Activated CD4-positive, alpha-beta T cell treated with anti-CD3 and anti-CD28 coated beads for 4 hours (primary cell): ENCODE results near the gene CAB39.

Source experiments
- DNase-seq, 2 donors: peaks; one replicate each; pipeline ENCODE4 v3.0.0-alpha.2; 2020

Gene CAB39

GRCh38 chr2:230758566-230759480 is 46.2 kb downstream of the CAB39 start:
- no peak for DNase-seq

- no peak for DNase-seq
These were observed 47.0 kb downstream of the CAB39 start for GRCh38 chr2:230759481-230760167.

DNA sequence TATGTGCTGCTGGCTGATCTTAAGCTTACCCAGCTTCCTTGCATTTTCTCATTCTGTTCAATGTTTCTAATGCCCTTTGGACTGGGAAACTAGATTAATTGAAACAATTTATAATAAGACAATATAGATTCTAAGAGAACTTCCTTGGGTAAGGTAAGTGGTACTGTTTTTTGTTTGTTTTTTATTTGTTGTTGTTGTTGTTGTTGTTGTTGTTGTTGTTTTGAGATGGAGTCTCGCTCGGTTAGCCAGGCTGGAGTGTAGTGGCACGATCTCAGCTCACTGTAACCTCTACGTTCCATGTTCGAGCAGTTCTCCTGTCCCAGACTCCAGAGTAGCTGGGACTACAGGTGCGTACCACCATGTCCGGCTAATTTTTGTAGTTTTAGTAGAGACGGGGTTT is 49.1 kb downstream of the CAB39 start:
- no peak for DNase-seq

DNA sequence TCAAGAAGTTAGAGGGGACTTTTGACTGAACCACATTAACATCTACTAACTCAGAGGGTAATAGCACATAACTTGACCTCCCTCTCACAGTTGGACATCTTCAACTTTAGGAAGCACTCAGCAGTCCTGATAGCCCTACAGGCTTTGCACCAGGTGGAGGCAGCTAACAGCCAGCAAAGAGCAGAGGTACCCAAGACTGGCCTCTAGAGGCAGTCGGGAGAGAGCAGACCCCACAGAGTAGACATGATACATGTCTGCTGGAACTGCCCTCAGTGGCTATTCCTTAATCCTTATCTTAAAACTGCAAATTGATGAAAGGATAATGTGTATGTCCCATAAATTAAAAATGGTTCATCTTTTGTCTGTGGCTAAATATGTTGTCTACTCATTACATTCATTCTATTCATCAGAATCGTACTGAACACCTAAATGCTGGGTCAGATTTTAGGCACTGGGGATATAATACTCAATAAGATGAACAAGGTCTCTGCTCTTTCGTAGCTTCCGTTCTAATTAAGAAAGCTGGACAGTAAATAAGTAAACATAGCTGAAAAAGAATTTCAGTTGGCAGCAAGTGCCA is 49.8 kb downstream of the CAB39 start:
- peak; percentile 23 to 26 for DNase-seq

DNA sequence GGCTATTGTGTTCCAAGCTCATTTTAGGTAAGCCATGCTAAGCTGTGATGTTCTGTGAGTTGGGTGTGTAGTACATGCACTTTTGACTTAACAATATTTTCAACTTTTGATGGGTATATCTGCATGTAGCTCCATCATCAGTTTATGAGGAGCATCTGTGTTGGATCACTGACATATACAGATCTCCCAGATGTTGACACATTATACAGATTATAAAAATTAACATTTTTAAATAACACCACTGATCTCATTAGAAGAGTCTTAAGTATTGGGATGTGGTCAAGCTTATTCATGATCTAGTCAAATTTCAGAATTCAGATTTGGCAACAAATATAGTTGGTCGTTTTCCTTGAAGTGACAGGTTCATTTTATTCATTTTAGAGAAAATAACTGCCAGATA is 51.7 kb downstream of the CAB39 start:
- DNase-seq, result no peak

DNA sequence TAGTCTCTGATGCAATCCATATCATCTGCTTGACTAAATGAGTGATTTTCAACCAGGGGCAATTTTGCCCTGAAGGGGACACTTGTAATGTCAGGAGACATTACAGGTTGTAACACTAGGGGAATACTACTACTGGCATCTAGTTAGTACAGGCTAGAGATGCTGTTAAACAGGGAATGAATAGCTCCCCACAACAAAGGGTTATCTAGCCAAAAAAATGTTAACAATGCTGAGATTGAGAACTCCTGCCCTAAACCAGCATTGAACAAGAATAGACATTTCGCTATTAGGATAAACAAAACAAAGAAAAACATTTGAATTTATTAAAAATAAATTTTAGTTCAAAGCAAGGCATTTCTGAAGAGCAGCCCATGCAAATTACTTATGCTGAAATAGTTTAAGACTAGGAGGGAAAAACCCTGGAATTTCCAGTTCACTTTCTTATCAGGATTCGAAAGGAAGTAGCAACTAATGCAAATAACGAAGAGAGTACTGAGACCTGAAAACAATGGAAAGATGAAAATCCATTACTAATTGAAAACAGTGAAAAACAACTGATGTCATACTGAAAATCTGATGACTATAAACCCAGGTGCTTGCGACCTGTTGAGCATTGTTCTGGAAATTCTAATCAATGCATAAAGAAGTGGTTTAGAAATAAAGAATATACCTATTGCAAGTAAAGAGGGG is 53.1 kb downstream of the CAB39 start:
- DNase-seq, result no peak

GRCh38 chr2:230767862-230768388 is 55.3 kb downstream of the CAB39 start:
- no peak for DNase-seq

GRCh38 chr2:230770804-230771203 is 58.2 kb downstream of the CAB39 start:
- DNase-seq, result no peak

DNA sequence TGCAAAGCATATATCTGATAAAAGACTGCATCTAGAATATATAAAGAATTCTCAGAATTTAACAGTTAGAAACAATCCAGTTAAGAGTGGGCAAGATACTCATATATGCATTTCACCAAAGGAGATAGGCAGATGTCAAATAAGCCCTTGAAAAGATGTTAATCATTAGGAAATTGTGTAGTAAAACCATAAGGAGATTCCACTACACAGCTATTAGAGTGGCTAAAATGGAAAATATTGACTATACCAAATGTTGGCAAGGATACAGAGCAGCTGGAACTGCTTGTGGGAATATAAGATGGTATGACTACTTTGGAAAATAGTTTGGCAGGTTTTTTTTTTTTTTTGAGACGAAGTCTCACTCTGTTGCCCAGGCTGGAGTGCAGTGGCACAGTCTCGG is 59.5 kb downstream of the CAB39 start:
- DNase-seq, result no peak

GRCh38 chr2:230773039-230773773 is 60.6 kb downstream of the CAB39 start:
- no peak for DNase-seq

DNA sequence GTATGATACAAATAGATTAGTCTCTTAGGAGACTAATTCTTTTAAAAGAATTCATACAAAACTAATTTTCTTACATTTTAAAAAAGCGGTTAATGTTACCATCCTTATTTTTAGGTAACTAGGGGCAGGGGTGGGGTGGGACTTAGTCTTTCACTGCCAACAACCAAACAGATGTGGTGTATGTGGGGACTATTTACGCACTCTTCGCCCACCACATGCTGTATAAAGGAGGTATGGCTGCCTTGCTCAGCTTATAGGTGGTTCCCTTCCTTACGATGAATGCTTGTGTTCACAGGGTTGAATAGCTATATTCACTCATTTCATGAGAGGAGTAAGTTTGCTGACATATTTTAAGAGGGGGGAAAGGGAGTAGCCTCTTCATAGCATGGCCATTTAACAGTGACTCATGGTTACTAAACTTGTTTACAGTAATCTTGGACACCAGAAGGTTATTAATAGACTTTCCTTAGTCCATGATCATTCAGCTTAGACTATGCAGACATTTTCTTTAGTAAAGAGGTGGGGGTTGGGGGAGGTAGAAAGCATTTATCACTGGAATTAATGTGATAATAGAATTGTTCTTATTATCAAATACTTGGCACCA is 61.8 kb downstream of the CAB39 start:
- no peak for DNase-seq

DNA sequence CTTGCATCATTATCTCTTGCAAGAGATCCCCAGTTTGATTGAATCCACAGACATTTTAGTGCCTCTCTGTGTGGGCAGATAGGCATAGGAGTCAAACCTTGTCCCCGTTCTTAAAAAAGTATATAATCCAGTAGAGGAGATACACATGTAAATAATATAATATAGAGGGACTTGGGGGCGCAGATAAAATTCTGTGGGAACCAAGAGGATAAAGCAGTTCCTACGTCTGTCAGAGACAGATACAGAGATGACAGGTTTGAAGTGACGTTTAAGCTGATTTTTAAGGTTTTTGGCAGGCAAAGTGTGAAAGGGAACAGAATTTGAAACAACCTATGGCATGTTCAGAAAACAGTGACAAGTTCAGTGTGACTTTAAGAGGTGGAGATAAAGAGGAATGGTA is 63.1 kb downstream of the CAB39 start:
- DNase-seq, result no peak

DNA sequence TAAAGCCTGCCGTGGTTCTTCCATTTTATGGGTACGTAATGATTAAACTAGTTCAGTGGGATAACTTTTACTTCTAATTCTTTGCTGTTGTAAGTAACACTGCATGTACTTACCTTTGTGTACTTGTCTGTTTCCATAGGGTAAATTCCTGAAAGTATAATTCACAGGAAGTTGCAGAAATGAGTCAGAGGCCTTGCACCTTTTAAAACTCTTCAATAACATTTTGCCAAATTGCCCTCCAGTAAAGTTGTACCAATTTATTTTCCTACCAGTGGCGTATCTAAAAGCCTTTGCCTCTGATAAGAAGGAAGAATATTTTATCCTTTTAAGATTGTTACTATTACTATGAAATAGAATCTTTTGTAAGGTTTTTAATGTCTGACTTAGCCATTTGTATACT is 65.1 kb downstream of the CAB39 start:
- no peak for DNase-seq

GRCh38 chr2:230778350-230779063 is 65.9 kb downstream of the CAB39 start:
- no peak for DNase-seq

DNA sequence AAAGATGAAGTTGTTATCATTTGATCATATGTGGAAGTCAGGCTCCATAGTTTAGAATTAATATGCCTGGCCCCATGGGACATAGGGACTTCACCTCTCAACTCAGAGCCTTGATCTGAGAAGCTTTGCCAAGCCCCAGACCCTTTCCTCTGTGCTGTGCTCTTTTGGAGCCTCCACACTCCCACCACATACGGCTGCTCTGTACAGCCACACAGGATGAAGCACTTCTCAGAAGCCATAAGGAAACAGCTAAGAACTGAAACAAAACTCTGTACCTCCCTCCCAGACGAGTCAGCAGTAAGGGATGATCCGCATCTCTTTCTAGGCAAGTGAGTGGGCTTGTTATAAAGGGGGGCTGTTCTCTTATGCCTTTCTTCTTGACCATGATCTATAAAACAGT is 66.5 kb downstream of the CAB39 start:
- DNase-seq, result peak in 1 of 2 donors; percentile 34

DNA sequence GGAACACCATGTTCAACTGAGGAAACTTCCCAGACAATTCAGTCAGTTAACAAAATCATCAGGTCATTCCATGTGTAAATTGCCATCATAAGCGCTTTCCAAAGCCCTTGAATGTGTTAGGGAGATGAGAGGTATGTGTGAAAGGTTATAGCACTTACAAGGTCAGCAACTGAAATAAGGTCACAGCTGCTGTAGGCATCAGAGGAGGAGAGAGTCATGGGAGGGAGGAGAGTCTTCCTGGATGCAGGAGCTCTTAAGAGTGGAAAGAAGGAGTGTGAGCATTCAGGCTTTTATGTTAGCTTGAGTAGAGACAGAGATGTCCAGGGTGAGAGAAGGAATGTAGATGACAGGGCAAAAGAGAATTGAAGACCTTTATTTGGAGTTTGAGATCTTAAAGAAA is 67.0 kb downstream of the CAB39 start:
- DNase-seq, result no peak

- DNase-seq, result peak; percentile 18 to 21
These were observed 68.6 kb downstream of the CAB39 start for GRCh38 chr2:230781130-230781797.

GRCh38 chr2:230783101-230783500 is 70.5 kb downstream of the CAB39 start:
- no peak for DNase-seq

GRCh38 chr2:230784795-230785194 is 72.2 kb downstream of the CAB39 start:
- no peak for DNase-seq

GRCh38 chr2:230785346-230785745 is 72.7 kb downstream of the CAB39 start:
- DNase-seq, result no peak

DNA sequence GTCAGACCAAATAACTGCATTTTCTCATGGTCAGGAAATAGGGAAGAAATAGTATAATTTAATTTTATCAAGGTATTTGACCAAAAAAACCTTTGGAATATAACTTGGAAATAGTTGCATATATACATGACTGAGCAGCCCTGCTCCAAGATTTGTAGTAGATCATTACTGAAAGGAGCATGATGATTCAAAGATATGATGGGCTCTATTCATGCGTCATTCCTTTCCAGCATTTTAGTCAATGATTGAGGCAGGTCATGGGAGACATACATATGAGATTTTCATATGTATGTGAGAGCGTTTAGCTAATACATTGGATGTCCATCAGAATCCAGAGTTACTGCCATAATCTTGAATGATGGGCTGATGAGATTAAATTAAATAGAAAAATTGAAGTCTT is 74.5 kb downstream of the CAB39 start:
- DNase-seq, result no peak
